ENCODE measurements around the gene MSRB1.

MSRB1 gene

GRCh38 chr16:1890024-1890707 is 52.8 kb downstream of the MSRB1 start:
- no peak for FAIRE-seq
